GM23338 (cell line): ENCODE results near the gene SPDL1. TPM values are rescaled to one million over a fixed set of nuclear protein-coding genes. Genes with fewer than 3 reads are reported as not detected.

ENCODE experiments used
- CREB1 ChIP-seq: fragments of 250-450 bp; sonication (Bioruptor Pico); IDR thresholded peaks from 2 replicates; pipeline ENCODE4 v1.5.0; 2020; ENCODE audit warnings: low read depth, mild to moderate bottlenecking, moderate library complexity
- ETS1 ChIP-seq: IDR thresholded peaks from 2 replicates; pipeline ENCODE4 v1.6.1; 2016; ENCODE audit warnings: antibody characterized with exemption
- POLR2AphosphoS5 ChIP-seq: IDR thresholded peaks from 2 replicates; pipeline ENCODE4 v1.6.1; 2016; ENCODE audit warnings: antibody characterized with exemption, low read depth
- ZNF114 ChIP-seq: fragments of 250-450 bp; sonication (Bioruptor Pico); IDR thresholded peaks from 2 replicates; pipeline ENCODE4 v1.5.0; 2020; ENCODE audit warnings: mild to moderate bottlenecking, moderate library complexity
- ZNF462 ChIP-seq: fragments of 250-450 bp; sonication (Bioruptor Pico); IDR thresholded peaks from 2 replicates; pipeline ENCODE4 v1.5.0; 2020; ENCODE audit warnings: mild to moderate bottlenecking, moderate library complexity
- polyA plus RNA-seq: library from polyadenylated mRNA; unstranded; fragments of >200 nt; fragmentation: Nextera tagmentation; extraction: Ambion mirVana; gene quantifications from 2 replicates; pipeline ENCODE4 v1.2.1, GENCODE V29; 2016
- total RNA-seq: library from RNA; depleted of rRNA; stranded (reverse); fragments of >200 nt; shearing (Covaris generic); gene quantifications from 2 replicates; pipeline ENCODE4 v1.2.3, GENCODE V29; 2014
- TF ChIP-seq, protein P1 (sequence below): IDR thresholded peaks from one replicate; pipeline ENCODE4 v1.6.1; 2018; ENCODE audit warnings: antibody characterized with exemption; ENCODE audit not compliant: unreplicated experiment

The SPDL1 gene
- total and polyA plus RNA-seq, 2 experiments from 2014 or later, result 76.9 to 79.6 TPM

GRCh38 chr5:169632946-169633345, 49.4 kb downstream of the SPDL1 start (continued):
- TF ChIP-seq ZNF462 (CRISPR knock-in tag), result no peak
- no peak for TF ChIP-seq ZNF114 (CRISPR knock-in tag)
- TF ChIP-seq ETS1, result no peak
- TF ChIP-seq, protein P1, sequence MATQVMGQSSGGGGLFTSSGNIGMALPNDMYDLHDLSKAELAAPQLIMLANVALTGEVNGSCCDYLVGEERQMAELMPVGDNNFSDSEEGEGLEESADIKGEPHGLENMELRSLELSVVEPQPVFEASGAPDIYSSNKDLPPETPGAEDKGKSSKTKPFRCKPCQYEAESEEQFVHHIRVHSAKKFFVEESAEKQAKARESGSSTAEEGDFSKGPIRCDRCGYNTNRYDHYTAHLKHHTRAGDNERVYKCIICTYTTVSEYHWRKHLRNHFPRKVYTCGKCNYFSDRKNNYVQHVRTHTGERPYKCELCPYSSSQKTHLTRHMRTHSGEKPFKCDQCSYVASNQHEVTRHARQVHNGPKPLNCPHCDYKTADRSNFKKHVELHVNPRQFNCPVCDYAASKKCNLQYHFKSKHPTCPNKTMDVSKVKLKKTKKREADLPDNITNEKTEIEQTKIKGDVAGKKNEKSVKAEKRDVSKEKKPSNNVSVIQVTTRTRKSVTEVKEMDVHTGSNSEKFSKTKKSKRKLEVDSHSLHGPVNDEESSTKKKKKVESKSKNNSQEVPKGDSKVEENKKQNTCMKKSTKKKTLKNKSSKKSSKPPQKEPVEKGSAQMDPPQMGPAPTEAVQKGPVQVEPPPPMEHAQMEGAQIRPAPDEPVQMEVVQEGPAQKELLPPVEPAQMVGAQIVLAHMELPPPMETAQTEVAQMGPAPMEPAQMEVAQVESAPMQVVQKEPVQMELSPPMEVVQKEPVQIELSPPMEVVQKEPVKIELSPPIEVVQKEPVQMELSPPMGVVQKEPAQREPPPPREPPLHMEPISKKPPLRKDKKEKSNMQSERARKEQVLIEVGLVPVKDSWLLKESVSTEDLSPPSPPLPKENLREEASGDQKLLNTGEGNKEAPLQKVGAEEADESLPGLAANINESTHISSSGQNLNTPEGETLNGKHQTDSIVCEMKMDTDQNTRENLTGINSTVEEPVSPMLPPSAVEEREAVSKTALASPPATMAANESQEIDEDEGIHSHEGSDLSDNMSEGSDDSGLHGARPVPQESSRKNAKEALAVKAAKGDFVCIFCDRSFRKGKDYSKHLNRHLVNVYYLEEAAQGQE, result no peak
- no peak for TF ChIP-seq CREB1 (CRISPR knock-in tag)
- no peak for TF ChIP-seq POLR2AphosphoS5
